DOHH2 (cell line): ENCODE measurements around the gene FBLN2.

Experiments
- H3F3A ChIP-seq: fragments of 200-600 bp; sonication (generic), shearing (Covaris generic); 2 replicates; pipeline ENCODE4 v1.6.0; 2016; ENCODE audit warnings: antibody characterized with exemption, mild to moderate bottlenecking; ENCODE audit not compliant: control insufficient read depth, insufficient read depth
- H3K27ac ChIP-seq: fragments of 200-600 bp; sonication (generic); 2 replicates; pipeline ENCODE4 v1.5.1; 2014; ENCODE audit warnings: low read depth, mild to moderate bottlenecking, low read length, moderate library complexity
- H3K27me3 ChIP-seq: fragments of 200-600 bp; sonication (generic); 2 replicates; pipeline ENCODE4 v1.6.1; 2014; ENCODE audit warnings: mild to moderate bottlenecking, low read length, mixed read lengths; ENCODE audit not compliant: control insufficient read depth
- H3K36me3 ChIP-seq: fragments of 200-600 bp; sonication (generic); 2 replicates; pipeline ENCODE4 v1.6.1; 2014; ENCODE audit warnings: mild to moderate bottlenecking, low read length, moderate library complexity, mixed read lengths; ENCODE audit not compliant: control insufficient read depth
- H3K4me1 ChIP-seq: fragments of 200-600 bp; sonication (generic); 2 replicates; pipeline ENCODE4 v1.6.1; 2014; ENCODE audit warnings: mild to moderate bottlenecking, low read length, mixed read lengths; ENCODE audit not compliant: control insufficient read depth
- H3K4me2 ChIP-seq: fragments of 200-600 bp; sonication (generic); 2 replicates; pipeline ENCODE4 v1.6.0; 2014; ENCODE audit warnings: mild to moderate bottlenecking, low read length, moderate library complexity
- H3K4me3 ChIP-seq: fragments of 200-600 bp; sonication (generic); 2 replicates; pipeline ENCODE4 v1.5.1; 2014; ENCODE audit warnings: mild to moderate bottlenecking, low read length, mixed read lengths
- H3K79me2 ChIP-seq: fragments of 200-600 bp; sonication (generic); 2 replicates; pipeline ENCODE4 v1.6.1; 2014; ENCODE audit warnings: mild to moderate bottlenecking, low read length, mixed read lengths; ENCODE audit not compliant: control insufficient read depth
- H3K9me2 ChIP-seq: fragments of 200-600 bp; sonication (generic); replicated peaks from 2 replicates; pipeline ENCODE4 v1.6.1; 2014; ENCODE audit warnings: mild to moderate bottlenecking, low read length, mixed read lengths; ENCODE audit not compliant: control insufficient read depth
- H3K9me3 ChIP-seq: fragments of 200-600 bp; sonication (generic); 2 replicates; pipeline ENCODE4 v1.6.1; 2014; ENCODE audit warnings: antibody characterized with exemption, low read length, mixed read lengths; ENCODE audit not compliant: control insufficient read depth, insufficient read depth
- H4K20me1 ChIP-seq: fragments of 200-600 bp; sonication (generic); 2 replicates; pipeline ENCODE4 v1.6.0; 2014; ENCODE audit warnings: low read depth, mild to moderate bottlenecking, antibody characterized with exemption, low read length, moderate library complexity; ENCODE audit not compliant: control insufficient read depth, insufficient read depth
- EZH2phosphoT487 ChIP-seq: fragments of 200-600 bp; sonication (generic); IDR thresholded peaks from 2 replicates; pipeline ENCODE4 v1.6.1; 2017; ENCODE audit warnings: borderline replicate concordance, mild to moderate bottlenecking, antibody characterized with exemption, low read length, moderate library complexity, mixed read lengths
- TF ChIP-seq, protein P1 (sequence below): fragments of 200-600 bp; sonication (generic); IDR thresholded peaks from one replicate; pipeline ENCODE4 v1.5.1; 2014; ENCODE audit warnings: antibody characterized with exemption, mild to moderate bottlenecking, low read depth, low read length; ENCODE audit not compliant: poor library complexity, severe bottlenecking

Gene FBLN2

DNA sequence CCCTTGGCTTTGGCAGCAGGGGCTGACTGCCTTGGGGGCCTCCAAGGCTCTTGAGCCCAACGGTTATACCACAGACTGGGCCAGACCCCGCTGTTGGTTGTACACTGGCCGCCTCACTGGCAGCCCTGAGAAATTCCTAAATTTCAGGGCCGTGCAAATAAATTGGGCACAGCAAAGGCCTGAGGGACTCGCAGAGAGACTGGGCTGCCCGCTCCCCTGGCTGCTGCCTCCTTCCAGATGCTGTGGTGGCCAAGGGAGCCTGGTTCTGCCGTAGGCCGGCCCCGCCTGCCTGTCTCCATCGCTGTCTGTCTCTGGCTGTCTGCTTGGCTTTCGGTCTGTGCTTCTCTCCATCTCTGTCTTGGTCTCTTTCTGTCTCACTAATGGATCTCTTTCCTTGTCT lies 9.0 kb downstream of the FBLN2 start:
- no peak for TF ChIP-seq EZH2phosphoT487
- TF ChIP-seq, protein P1, sequence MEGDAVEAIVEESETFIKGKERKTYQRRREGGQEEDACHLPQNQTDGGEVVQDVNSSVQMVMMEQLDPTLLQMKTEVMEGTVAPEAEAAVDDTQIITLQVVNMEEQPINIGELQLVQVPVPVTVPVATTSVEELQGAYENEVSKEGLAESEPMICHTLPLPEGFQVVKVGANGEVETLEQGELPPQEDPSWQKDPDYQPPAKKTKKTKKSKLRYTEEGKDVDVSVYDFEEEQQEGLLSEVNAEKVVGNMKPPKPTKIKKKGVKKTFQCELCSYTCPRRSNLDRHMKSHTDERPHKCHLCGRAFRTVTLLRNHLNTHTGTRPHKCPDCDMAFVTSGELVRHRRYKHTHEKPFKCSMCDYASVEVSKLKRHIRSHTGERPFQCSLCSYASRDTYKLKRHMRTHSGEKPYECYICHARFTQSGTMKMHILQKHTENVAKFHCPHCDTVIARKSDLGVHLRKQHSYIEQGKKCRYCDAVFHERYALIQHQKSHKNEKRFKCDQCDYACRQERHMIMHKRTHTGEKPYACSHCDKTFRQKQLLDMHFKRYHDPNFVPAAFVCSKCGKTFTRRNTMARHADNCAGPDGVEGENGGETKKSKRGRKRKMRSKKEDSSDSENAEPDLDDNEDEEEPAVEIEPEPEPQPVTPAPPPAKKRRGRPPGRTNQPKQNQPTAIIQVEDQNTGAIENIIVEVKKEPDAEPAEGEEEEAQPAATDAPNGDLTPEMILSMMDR: no peak
- Histone ChIP-seq H3F3A (no peaks in the 10 kb centered on the region), H4K20me1 (no peaks in the 10 kb centered on the region), H3K9me3 (no peaks in the 10 kb centered on the region), H3K27me3 (peaks cover 11% of the 10 kb centered on the region), H3K36me3 (no peaks in the 10 kb centered on the region), H3K4me1 (no peaks in the 10 kb centered on the region), H3K9me2 (no peaks in the 10 kb centered on the region), H3K79me2 (no peaks in the 10 kb centered on the region), H3K4me3 (no peak overlapping the region), H3K27ac (no peak overlapping the region), H3K4me2 (no peak overlapping the region)

DNA sequence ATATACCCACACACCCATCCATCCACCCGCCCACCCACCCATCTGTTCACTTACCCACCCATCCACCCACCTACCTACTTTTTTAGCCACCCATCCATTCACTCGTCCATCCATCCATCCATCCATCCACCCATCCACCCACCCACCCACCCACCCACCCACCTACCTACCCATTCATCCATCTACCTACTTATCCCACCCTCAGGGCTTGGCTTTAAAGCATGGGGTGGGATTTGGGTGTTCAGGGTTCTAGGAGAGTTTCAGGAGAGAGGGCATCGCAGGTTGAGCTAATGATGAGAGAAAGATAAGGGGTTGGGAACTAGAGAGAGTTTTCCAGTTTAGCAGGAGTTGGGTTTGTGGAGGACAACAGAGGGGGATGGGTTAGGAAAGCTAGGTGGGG lies 9.7 kb downstream of the FBLN2 start:
- H3K4me2 ChIP-seq: no peak overlapping the region

DNA sequence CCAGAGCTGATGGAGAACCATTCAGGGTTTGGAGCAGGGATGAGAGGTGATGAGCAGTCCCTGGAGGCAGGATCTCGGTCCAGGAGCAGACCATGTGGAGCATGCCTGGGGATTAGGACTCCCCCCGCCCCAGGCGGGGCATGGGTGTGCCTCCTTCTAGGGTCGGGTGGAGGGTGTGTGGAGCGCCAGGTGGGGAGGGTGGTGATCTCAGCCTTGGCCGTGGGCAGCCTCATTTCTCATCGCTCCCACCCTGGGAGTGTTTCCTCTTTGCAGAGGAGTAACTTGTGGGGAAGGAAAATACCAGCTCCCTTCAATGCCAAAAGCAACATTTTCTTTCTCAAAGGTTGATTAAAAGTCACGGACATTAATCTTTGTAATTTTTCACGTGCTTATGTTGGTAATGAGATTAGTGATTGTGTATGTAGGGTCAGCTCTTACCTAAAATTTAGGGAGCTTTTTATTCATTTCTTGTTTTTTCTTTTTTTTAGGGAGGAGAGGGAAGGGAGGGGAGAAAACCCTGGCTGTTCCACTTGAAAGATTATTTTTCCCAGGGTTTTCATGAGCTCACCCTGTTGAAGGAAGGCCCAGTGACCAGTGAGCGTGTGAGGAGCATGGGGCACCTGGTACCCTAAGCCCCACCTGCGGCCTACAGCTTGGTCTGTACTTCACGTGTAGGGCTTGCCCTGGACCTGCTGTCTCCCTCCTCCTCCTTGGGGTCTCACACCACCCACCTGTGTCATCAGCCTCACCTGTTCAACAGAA lies 11.0 kb downstream of the FBLN2 start:
- Histone ChIP-seq H4K20me1 (no peaks in the 10 kb centered on the region), H3K27me3 (peaks cover 11% of the 10 kb centered on the region), H3K36me3 (no peaks in the 10 kb centered on the region), H3K4me1 (no peaks in the 10 kb centered on the region), H3K9me2 (no peaks in the 10 kb centered on the region), H3K27ac (no peak overlapping the region), H3K9me3 (no peaks in the 10 kb centered on the region), H3K79me2 (no peaks in the 10 kb centered on the region), H3F3A (no peaks in the 10 kb centered on the region), H3K4me3 (no peak overlapping the region), H3K4me2 (no peak overlapping the region)
- no peak for TF ChIP-seq EZH2phosphoT487
- TF ChIP-seq, protein P1: no peak

More for the DNA sequence above, 9.7 kb downstream of the FBLN2 start:
- Histone ChIP-seq H3F3A (no peaks in the 10 kb centered on the region), H3K36me3 (no peaks in the 10 kb centered on the region), H3K4me3 (no peak overlapping the region), H3K4me1 (no peaks in the 10 kb centered on the region), H3K27me3 (peaks cover 11% of the 10 kb centered on the region), H4K20me1 (no peaks in the 10 kb centered on the region), H3K9me2 (no peaks in the 10 kb centered on the region), H3K79me2 (no peaks in the 10 kb centered on the region), H3K9me3 (no peaks in the 10 kb centered on the region), H3K27ac (no peak overlapping the region)
- TF ChIP-seq, protein P1: no peak
